ENCODE results near the gene B3GNT9. TPM values are rescaled to one million over a fixed set of nuclear protein-coding genes. Genes with fewer than 3 reads are reported as not detected.
"Not testable (repeated sequence)": the region's sequence is repeated elsewhere in the genome, so short reads cannot be mapped to it uniquely, and the experiment has no call there.

Gene B3GNT9
- total RNA-seq, 1 donor from 2014 or later: 1.6 TPM

DNA sequence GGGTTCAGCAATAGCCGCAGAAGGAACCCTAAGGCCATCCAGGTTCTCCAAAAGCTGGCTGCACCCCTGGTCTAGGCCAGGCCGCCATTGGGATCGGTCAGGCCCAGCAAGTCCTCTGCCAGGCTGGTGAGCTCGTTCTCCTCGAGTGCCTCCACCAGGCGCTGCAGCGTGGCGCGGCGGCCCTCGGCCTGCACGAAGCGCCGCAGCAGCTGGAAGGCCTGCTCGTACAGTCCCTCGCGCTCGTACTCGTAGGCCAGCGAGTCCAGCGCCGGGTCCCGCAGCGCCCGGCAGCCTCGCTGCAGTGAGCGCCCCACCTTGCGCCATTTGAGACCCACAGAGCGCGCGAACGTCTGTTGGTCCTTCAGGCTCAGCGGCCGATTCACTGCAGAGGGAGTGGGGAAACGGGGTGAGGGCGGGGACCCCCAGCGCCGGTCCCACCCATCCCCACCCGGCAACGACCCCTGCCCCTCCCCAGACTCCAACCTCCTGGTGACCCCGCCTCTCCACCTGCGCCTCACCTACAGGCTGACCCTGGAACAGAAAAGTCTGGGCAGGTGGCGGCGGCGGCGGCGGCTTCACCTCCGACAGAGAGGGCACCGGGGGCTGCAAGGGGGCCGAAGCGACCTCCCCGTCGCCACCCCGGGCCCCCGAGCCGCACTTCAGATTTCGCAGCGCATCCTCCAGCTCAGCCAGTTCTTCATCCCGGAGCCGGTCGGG, 3.9 kb upstream of the B3GNT9 start:
- no peak for DNase-seq (ENCODE audit: low spot score)
- no peak for ATAC-seq

GRCh38 chr16:67151431-67152097, 766 bp upstream of the B3GNT9 start:
- no peak for ATAC-seq
- no peak for DNase-seq (ENCODE audit: low spot score)

DNA sequence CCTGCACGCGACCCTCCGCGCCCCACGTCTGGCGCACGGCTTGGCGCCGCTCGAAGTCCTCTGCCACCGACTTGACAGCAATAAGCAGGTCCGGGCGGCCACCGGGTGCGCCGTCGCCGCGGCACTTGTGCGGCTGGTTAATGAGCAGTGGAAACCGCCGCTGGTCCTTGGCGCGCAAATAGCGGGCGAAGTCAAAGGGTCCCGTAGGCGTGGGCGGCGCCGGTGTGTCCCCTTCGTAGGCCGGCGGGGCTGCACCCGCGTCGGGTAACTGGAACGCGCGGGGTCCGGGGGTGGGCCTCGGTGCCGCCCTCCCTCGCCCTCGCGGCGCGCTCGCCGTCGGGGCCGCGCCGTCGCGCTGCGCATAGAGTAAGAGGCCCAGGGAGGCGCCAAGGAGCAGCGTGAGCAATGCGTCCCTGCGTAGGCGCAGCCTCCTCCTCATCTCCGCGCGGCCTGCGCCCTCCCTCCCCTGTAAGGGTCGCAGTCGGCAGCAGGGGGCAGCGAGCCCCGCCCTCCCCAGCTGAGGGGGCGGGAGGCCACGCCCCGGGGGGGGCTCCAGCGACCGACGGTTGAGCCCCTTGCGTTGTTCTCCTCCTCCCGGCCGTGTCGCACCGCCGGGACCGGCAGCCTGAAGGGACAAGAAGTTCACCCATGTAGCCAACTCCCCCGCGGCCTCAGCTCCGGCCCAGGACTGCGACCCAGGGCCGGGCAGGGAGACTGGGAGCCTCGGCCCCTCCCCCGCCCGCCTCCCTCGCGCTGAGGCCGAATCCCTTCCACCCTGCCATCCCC, 558 bp downstream of the B3GNT9 start:
- peak; percentile 35 for ATAC-seq
- DNase-seq (ENCODE audit: low spot score): no peak

DNA sequence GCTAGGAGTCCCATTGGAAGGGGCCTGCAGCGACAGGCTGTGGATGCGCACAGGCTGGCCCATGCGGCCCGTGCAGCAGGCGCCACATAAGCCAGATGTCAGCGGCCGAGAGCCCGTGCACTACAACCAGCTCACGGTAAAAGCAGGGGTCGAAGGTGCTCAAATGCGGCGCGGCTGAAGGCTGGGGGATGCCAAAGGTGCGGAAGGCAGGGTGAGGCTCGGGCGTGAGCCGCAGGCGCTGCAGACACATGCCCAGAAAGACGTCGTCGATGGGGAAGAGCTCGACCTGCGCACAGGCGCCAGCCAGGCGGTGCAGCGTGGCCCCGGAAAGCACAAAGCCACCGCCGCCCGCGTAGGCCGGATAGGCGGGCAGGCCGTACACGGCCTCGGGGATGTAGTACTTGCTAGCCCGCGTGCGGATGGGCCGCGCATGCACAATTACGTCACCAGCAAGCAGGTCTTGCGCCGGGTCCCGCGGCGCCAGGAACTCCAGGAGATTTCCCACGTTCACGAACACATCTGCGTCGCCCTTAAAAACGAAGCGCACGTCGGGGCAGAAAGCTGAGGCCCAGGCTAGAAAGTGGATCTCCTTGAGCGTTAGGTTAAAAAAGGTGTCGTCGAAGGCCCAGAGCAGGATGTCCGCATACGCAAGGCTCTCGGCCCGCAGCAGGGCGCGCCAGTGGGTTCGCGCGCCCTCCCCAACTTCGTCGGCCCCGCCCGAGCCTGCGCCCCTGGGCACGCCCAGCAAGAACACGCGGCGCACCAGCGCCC, 1.3 kb downstream of the B3GNT9 start:
- ATAC-seq (peak; percentile 35), DNase-seq (ENCODE audit: low spot score) (no peak)

DNA sequence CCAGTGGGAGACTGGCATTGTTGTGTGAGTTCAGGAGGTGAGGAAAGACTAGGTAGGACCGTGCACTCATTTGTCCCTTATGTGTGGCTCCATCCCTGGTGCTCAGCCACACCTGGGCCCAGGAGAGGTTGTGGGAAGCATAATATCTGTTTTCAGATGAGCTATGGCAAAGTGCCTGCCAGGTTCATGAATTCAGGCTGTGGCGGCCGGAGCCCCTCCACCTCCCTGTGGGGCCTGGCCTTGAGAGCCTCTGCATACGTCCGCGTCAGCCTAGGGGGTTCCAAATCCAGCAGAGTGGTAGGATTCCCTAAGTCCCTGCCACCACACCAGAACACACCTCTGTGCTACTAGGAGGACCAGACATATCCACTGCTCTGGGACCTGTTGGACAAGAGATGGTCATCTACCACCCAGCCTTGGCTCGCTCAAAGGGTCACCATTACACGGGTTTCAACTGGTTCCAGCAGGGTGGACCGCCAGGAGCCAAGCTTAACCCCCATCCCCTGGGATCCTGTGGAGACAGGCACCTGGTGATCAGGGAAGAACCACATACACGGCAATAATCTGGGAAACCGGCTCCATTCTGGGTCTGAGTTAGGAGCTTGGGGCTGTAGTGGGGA, 2.0 kb downstream of the B3GNT9 start:
- no peak for ATAC-seq

DNA sequence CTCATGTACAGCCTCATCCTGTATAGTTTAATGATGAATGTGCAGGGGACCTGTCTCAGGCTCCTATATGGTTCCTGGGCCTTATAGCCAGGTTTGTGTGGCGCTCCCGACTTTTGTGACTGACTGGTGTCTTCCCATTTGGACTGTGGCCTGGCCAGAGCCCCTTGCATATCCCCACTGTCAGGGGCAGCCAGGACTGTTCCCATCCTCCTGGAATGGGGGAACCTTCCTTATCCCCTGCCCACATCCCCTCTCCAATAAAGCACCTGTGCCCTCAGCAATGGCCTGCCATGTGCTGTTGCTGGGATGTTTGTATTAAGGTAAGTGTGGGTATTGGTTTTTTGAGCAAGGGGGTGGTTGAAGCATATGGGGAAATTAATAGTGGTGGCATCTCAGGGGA, 2.6 kb downstream of the B3GNT9 start:
- ATAC-seq (no peak), DNase-seq (ENCODE audit: low spot score) (no peak)

More for the DNA sequence above, 2.0 kb downstream of the B3GNT9 start:
- DNase-seq (ENCODE audit: low spot score): no peak

DNA sequence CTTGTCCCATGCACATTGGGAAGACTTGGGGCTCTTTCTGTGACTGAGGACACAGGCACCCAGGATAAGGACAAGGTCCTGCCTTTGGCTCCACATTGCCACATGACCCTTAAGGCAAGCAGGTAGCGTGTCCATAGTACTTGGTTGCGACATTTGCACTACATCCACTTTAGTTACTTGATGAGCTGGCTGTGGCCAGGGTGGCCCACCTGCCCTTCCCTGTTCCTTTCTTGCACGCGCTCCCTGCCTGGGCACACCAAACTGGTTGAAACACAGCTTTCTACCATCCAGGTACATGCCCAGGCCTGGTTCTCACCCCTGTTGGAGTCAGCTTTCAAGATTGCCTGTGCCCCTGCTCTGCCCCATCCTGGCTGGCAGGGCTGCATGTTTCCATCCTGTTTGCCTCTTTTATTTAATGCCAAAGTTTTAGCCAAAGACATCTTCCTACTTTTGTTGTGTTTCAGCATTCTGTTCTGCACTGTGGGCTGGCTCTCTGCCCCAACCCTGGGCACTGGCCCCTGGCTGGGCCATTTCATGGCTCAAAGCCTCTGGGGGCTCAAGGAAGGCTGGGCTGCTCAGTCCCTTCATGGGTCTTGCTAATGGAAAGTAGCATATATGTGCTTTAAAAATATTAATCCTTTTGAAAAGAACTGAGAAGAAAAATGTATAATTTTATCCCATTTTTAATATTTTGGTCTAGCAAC, 3.2 kb downstream of the B3GNT9 start:
- ATAC-seq (no peak), DNase-seq (ENCODE audit: low spot score) (no peak)

DNA sequence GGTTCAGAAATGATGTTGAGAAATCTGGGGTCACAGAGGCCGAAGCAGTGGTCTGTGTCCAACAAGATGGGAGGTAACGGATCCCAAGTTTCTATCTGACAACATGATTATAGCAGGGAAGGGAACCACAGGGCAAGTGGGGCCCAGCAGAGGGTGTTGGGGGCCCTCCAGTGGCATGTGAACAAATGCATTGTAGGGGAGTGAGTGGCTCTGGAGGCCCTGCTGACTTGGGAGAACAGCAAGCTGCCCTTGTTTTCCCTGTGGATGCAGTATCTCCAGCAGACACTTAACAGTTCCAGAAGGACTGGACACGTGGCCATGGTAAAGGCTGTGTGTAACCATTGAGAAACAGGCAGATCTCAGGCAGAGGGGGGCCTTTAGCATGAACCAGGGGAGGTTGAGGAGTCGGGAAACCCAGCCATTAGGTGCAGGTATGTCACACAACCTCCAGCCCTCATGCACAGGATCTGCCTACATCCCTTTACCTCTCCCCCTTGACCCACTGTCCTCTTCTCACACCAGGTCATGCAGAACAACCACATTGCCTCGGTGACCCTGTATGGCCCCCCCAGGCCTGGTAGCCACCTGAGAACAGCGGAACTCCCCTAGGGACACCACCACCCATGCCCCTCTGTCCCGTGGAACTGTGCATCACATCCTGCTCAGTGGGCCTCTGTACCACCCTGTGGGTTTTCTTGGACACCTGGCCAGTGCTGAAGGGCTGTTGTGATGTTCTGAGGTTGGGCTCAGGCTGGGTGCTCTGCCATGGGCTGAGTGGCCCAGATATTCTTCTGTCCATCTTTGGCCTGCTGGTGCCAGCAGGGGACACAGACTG, 4.1 kb downstream of the B3GNT9 start:
- no peak for ATAC-seq
- no peak for DNase-seq (ENCODE audit: low spot score)

DNA sequence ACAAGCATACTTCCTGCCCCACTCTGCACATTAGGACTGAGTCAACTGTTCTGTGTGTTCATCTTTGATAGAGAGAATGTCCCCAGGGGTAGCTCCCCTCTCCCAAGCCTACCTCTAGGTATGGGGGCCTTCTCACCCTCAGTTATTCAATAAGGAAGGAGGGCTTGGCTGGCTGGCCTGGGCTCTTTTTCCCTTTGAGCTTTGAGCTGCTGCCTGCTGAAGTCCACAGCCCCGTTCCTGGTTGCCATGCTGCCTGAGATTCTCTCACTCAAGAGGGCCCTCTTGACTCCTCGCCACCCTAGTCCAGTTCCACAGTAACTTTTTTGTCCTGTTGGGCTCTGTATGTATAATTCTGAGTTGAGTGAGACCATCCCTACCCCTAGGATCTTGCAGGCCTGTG, 5.1 kb downstream of the B3GNT9 start:
- no peak for ATAC-seq
- no peak for DNase-seq (ENCODE audit: low spot score)

GRCh38 chr16:67144943-67145342, 5.9 kb downstream of the B3GNT9 start:
- no peak for DNase-seq (ENCODE audit: low spot score)
- no peak for ATAC-seq

DNA sequence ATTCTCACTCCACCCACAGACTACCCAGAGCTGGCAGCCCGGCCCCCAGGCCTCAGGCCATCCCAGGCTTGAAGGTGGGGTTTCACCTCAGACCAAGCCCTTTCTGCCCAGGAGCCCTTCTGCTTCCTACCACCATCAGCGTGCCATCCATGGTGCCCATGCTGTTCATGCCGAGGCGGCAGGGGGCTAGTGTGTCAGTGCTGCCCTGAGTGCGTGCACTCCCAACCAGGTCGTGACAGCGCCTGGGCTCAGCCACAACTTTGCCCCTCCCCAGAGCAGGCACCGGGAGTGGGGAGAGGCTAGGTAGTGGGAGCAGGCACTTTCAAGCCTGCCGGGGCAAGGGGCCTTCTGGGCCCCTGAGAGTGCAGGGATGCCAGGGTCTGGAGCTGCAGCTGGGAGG, 8.5 kb downstream of the B3GNT9 start:
- ATAC-seq (no peak), DNase-seq (ENCODE audit: low spot score) (no peak)

GRCh38 chr16:67141391-67141790, 9.4 kb downstream of the B3GNT9 start:
- ATAC-seq (no peak), DNase-seq (ENCODE audit: low spot score) (no peak)

DNA sequence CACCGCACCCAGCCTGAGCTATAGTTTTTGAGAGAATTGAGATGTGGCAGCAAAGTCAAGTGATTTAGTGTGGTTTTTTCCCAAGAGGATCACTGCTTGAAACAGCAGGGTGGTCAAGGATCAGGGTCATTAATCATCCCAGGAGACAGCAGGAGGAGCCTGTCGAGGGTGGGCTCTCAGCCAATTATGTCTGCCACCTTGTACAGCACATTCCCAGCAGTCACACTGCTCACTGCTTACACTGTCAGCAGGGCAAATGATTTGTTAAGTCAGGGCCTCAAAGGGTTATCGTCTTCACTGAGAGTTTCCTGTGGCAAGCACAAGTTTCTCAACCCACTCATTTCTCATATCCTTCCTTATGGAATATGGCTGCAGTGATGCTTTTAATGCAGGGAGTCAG, 13.2 kb downstream of the B3GNT9 start:
- no peak for ATAC-seq
- no peak for DNase-seq (ENCODE audit: low spot score)

- ATAC-seq: peak; percentile 9
- DNase-seq (ENCODE audit: low spot score): no peak
These were observed 21.4 kb downstream of the B3GNT9 start for GRCh38 chr16:67129422-67129821.

DNA sequence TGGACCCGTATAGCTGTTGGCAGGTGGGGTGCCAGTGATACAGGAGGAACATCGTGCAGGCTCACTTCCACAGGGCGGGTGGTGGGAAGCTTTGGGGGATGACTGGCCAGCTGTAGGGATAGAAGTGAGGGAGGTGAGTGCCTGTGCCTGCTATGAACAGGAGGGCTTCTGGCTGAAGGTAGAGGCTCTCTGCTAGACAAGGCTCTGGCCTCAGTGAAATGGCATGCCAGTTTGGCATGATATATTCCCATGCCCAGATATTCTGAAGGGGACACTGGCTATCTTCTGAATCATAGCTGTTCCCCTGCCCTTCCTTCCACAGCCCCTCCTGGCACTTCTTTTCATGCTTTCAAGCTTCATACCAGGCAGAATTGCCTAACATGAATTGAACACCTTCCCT, 21.9 kb downstream of the B3GNT9 start:
- DNase-seq (ENCODE audit: low spot score): no peak
- no peak for ATAC-seq

DNA sequence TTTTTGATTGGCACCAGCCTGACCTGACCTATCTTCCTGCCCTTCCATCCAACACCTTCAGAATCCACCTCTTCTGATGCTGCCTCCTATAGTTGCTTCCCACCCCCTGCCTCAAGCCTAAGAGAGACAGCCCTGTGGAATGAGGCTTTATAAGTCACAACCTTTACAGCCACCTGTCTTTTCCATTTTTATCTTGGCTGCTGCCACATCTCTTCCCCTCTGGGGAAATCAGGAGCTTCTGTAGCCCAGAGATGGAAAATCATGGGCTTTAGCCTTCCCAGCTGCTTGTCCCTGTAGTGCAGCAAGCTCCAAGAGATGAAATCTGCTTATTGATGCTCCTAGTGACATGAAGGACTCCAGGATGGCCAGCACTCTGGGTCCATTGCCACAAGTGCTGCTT, 22.4 kb downstream of the B3GNT9 start:
- DNase-seq (ENCODE audit: low spot score) (no peak), ATAC-seq (no peak)

GRCh38 chr16:67122799-67123198, 28.0 kb downstream of the B3GNT9 start:
- DNase-seq (ENCODE audit: low spot score); ATAC-seq: not testable (repeated sequence)

- DNase-seq (ENCODE audit: low spot score) (no peak), ATAC-seq (no peak)
These were observed 30.8 kb downstream of the B3GNT9 start for GRCh38 chr16:67120025-67120424.

DNA sequence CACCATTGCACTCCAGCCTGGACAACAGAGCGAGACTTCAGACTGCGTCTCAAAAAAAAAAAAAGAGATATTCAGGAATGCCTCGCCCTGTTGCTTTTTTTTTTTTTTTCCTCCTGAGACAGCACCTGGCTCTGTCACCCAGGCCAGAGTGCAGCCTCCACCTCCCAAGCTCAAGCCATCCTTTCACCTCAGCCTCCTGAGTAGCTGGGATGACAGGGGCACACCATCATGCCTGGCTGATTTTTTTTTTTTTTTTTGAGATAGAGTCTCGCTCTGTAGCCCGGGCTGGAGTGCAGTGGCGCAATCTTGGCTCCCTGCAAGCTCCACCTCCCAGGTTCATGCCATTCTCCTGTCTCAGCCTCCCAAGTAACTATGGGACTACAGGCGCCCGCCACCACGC, 33.1 kb downstream of the B3GNT9 start:
- DNase-seq (ENCODE audit: low spot score): no peak
- ATAC-seq: no peak

Data from left lobe of liver (tissue), 2 donors.